Stromal cell of bone marrow (primary cell): ENCODE results near the gene ADAMTS17.

ENCODE experiments used
- DNase-seq: peaks from one replicate; pipeline ENCODE4 v3.0.0-alpha.2; 2012; ENCODE audit warnings: low read depth

ADAMTS17 gene

DNA sequence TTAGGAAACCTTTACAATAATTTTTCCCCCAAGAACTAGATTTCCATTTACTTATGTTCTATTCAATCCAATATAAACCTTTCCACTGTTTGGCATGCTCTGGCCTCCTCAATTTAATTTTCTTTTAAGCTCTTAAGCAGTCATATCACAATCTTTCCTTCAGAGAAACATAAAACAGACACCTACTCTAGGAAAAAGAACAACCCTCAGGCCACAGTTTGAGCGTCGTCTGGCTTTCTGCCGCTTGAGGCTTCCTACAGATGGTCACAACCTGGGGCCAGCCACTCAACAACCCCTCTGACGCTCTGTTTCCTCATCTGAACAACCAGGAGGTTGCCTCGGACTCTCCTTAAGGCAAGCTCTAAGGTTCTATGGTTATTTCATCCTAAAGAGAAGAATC, 143.3 kb downstream of the ADAMTS17 start:
- no peak for DNase-seq

DNA sequence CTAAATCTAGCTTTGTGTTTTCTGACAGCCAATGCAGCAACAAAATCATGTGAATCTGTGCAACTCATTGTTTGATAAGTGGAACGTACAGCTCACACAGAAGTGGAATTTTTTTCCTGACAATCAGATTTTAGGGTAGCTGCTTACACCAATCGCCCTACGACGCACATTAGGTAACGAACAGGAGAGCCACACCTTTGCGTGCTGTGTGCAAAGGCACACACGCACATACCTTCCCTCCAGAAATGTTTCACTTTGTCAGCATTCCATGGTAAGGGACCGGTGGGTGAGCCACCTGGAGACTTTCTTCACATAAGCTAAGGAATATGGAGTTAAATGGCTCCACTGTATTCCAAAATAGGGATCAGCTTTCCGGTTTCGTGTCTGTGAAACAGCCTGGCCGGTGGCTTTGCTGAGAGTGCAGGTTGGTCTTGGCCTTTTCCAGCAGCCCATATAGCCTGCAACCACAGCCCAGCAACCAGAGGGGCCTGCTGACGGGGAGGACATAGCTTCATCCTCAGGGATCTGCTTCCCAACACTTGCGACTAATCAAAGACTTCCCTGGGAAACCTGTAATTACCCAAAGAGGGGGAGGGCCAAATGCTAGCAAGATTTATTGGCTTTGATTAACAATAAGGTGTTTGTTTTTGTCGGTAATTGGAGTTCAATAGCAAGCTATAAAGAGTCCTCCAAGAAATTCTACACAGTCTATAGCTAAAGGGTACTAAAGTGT, 145.3 kb downstream of the ADAMTS17 start:
- DNase-seq, result no peak

DNA sequence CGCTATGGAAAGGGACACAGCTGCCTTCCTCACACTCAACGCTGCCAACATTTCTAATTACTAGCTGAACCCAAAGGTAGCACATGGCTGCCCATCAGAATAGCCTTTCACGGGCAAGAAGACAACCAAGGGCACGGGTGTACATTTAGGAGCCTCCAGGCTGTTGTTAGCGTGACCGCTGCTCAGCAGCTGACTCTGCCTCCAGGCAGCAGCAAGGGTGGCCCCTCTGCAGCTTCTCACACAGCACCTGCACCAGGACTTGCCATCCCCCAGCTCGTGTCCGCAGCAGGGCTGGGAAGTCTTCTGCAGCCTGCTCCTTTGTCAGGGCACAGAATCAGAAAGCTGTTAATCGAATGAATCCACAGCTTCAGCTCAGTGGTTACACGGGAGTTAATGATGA, 146.8 kb downstream of the ADAMTS17 start:
- no peak for DNase-seq

DNA sequence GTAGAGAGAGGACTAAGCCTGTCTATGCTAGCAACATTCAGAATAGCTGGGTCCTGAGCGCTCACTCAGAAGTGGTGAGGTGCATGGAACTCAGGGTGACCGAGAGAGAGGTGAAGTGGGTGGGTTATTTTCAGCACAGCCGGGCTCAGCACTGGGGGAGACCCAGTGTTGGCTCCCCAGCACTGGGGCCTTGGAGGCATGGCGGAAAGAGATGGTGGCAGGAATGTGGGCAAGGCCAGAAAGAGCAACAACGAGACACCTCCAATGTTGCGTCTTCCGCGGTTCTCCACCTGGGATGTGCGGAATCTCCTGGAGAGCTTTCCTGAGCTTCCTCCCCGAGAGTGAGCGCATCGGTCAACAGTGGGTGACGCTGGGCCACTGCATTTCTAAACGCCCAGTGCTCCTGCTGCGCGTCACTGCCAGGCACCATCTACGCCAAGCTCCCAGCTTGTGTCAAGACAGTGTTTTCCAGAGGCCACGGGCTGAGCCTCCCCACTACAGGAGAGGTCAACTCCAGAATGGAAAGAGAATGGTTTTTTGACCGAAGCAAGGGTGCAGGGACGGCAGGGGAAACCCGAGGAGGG, 148.4 kb downstream of the ADAMTS17 start:
- DNase-seq, result no peak

DNA sequence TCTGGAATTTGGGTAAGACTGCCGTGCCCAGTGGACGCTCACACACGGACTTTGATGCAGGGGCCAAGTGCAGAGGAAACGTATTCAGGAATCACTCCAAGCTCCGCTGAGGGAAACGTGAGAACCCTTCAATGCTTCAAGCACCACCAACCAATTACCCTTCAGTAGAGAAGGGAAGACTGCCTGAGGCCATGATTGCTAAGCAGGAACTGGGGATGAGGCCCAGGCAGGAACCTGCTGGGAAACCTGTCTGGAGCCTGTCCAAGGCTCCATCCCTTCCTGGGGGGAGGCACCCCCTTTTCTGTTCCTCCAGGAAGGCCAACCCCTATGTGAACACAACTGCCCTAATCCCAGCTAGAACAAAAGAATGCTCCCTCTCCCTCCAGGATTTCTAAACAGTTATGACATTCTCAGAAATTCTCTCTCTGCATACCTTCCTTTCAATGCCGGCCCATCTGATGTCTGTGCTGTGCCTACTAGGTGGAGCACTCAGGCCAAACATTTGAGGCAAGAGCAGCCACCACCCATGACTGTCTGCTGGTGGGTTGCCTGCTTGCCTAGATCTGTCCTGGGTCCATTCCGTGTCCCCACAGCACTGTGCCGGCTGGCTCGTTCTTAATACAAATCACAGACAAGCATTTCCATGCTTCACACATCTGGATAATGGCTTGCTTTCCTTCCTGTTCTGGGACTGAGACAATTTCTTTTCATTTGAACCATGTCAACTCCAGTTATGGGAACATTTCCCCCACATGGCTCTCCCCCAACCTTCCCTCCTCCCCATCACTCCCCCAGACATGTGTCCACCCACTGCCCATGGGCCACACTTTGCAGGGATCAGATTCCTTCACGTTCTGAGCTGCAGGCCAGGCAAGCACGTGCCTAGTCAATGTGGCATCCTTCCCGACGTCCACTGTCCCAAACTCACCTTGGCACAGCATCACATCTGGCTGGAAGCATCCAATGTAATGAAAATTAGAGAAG, 149.4 kb downstream of the ADAMTS17 start:
- no peak for DNase-seq

DNA sequence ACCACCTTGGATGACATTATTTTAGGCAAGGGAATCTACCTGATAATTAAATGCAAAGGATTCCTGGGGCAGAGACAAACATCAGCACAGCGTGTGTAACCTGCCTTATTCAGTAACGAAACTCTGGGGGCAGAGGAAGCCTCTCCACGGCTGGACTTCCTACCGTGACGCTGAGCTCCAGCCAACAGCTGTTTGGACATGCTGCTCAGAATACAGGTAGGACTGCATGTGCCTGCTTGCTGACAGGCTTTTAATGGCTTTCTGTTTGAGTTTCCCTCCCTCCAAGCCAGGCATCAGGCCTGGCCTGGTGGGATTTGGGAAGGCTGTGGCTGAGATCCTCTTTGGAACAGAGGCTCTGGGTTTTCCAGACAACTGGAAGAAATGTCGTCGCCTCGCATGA, 150.6 kb downstream of the ADAMTS17 start:
- DNase-seq, result no peak

DNA sequence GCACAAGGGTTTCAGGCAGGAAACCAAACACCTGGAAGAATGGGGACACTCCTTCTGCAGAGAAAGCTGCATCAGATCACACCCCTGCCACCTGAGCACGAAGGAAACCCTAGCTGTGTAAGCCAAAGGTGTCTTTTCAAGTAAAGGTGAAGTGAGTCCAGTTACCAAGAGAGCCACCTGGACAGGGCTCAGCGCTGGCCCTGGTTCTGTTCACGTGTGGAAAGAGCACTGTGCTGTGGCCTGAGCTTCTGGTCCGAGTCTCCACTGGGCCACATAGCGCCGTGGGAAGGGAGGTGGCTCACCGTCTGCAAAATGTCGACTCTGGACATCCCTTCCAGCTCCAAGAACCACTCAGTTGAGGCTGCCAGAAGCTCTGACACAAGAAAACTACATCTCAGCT, 151.1 kb downstream of the ADAMTS17 start:
- no peak for DNase-seq

DNA sequence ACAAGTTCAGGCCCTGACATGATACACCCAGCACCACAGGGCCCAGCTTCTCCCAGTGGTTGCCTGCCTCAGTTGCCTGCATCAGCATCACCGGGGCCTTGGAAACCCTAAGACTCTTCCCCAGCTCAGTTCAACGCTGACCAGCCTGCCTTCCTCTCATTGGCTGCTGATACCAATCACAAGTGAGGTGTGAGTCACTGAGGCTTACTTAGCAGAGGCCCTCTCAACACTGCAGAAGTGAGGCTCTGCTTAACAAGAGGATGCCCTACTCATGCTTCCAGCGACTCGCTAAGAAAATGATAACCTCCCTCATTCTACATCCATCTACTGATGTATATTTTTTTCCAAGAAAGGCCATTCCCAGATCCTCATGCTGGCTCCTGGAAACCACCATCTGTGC, 151.9 kb downstream of the ADAMTS17 start:
- no peak for DNase-seq

DNA sequence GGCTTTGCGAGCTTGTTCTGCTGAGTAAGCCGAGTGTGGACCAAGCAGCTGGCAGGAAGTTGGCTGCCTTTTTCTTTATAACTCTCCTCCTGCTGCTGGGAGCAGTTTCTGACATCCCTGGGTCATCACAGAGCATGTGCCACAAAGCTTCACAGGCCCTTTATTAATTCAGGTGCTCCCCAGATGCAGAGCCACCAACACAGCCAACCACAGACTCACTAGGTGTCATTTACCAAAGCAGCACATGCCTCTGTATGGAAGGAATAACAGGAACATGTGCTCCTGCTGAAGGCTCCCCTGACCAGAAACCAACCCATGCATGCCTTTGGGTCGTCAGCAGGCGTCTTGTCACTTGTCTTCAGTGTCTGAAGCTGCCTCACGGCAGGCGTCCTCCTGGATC, 152.5 kb downstream of the ADAMTS17 start:
- no peak for DNase-seq

DNA sequence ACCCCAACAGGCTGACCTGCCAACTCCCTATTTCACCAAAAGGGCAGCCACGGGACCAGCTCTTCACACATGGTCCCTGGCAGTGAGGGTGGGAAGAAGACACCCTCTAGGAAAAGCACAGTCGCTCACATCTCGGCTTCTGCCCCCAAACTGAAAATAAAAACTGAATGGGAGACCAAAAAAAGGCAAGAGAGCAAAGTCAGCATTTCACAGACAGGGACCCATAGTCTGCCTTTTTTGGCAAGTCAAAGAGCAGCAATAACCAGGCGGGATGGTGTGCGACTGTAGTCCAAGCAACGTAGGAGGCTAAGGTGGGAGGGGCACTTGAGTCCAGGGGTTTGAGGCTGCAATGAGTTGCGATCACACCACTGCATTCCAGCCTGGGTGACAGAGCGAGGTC, 154.1 kb downstream of the ADAMTS17 start:
- DNase-seq, result no peak

DNA sequence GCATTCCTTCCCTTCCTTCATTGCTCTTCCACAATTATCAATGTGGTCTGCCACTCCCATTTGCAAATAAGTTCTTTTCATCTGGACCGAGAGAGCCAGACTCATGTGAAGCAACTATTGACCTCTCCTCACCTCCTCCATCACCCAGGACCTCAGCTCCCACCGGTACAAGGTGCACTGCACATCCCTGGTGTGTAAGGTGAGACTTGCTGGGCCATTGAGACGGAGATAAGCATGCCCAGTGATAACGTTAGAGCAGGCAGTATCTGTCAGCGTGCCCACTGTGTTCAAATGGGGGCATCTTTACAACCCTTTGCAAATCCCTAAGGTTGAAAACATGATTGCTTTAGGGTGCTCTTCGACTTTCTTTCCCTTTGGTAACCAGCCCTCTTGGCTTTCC, 154.8 kb downstream of the ADAMTS17 start:
- no peak for DNase-seq

DNA sequence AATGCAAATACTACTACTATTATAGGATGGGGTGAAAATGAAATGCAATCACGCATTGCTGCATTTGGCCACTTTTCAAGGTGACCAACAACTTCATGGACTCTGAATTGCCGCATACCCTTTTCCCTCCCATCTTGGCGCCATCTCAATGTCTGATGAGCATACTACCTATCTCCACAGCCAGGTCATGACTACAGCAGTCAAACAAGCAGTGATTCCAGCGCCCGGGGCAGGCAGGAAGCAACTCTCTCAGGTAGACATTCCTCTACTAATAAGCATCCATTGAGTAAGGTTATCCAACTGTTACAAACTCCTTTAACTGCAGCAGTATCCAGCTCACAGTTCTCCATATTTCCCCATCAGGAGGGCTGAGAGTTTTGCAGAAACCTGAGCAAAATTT, 155.4 kb downstream of the ADAMTS17 start:
- no peak for DNase-seq

DNA sequence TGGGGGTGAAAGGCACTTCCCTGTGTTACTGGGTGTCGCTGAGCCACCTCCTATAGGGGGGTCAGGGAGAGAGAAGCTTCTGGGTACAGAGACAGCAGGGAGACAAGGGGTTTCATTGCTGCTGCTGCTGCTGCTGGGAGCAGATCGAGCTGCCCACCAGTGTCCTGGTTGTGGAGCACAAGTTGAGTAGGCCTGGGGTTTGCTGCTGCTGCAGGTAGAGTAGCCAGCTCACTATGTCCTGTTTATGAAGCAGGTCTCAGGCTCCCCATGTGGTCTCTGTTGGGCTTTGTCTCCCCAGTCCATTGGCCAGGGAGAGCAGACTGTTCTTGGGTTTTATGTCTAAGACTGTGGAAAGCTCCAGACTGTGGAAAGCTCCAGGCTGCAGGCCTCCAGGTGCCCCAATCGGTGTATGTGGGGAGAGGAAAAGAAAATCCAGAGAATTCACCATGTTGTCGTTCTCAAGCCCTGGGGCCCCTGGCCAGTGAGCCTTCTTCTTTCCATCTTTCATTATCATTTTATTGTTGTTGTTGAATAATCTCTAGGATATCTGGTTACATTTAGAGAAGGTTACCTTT, 157.8 kb downstream of the ADAMTS17 start:
- no peak for DNase-seq

DNA sequence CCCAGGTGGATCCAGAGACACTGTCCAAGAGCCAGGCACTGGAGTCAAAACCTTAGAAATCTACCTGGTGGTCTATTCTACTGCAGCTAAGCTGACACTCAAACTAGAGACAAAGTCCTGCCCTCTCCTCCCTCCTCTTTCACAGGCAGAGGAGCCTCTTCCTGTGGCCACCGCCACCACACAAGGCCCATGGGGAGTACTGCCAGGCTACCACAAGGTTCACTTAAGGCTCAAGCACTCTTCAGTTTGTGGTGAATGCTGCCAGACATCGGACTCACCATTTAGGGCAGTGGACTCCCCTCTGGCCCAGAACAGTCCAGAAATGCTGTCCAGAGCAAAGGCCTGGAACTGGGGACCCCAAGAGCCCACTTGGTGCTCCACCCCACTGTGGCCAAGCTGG, 160.9 kb downstream of the ADAMTS17 start:
- no peak for DNase-seq

DNA sequence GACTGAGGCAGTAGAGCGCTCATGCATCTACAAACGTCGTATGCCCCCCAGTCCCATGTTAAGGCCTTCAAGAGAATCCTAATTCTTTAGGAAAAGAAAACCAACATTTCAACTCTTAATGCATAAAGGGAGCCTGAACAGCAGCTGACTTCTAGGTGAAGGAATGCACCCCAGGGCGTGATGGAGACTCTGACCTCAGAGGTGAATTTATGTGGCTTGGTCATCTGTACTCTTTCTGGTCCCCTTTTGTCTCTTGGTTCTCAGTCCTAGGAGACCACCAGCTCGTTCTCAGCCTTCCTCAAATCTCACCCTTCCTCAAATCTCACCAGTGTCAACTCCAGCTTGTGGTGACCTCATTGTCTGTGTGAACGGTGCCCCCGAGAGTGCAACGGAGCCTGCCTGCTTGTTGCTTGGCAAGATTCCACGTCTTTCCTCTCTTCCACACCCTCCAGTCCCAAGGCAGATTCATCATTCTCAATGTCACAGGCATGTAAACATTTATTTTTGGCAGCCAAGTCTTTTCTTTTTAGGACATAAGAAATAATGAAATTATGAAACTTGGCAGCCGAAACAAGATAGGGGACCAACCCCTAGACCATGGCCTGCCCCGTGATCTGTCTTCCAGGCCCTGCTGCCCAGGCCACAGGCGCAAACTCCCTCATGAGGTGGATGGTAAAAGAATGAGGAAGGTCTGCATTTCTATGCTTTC, 166.2 kb downstream of the ADAMTS17 start:
- no peak for DNase-seq

DNA sequence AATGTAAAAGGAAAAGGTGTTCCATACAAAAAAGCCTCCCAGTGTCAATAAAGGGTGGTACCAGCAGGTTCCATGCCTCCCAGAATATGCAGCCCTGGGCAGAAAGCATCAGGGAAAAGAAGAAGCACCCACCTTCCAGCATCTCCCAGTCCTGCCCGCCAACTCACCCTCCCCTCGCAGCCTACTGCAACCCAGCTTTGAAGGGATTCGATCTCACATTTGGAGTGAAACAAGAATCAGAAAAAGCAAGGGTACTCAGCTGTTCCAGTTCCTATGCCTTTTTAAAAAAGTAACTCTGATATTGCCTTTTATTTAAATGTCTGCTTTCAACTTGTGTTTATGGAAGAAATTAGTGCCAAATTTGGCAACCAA, 166.9 kb downstream of the ADAMTS17 start:
- DNase-seq, result no peak

DNA sequence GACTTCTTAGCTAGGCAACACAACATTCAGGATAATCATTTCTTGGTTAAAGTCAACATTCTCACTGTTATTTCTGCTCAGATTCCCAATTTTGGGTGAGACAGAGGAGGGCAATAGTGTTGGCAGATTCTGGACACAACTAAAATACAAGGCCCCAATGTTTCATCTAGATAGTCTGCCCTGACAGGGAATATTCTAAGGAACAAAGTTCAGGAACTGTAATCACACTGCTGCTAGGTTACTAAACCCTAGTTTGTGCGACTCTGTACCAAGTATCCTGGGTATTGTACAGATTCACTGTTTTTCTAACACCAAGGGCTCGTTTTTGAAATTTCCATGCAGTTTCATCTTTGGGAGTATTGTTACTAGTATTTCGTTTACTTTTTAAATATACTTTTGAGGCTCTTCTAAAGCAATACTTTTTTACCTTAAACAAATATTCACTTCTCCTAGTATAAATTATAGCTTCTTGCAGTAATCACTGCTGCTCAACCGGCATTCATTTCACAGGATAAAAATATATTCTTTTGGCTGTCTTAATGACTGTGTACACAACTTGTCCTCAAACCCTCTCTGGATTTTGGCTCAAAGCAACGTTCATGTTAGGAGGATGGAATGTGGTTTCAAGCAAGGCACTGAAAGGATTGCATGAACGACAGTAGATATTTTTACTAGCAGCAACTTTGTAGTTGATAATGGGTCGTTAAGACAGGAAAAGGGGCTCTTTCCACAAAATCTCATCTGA, 167.4 kb downstream of the ADAMTS17 start:
- DNase-seq, result no peak

DNA sequence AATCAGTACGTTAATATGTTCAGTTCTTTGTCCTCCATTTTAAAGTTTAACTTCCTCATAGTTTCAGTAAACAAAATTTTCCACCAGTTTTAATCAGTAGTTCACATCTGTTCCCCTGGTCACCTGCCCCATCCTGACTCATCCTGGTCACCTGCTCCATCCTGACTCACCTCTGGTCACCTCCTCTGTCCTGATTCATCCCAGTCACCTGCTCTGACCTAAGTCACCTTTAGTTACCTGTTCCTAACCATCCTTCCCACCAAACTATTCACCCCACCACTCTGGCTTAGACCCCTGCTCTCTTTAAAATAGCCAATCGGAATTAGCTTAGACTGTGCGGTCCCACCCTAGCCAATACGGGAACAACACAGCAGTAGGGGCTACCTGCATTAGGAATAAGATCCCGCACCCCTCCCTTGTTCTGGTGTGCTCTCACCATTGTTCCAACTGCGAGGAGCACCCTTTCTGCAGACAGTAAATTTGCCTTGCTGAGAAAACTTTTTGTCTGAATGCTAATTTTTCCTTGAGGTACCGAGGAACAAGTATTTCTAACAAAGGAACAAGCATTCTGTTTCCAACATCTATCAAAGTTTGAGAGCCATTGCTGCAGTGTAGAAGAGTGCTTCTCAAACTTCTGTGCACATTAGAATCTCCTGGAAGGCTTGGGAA, 169.3 kb downstream of the ADAMTS17 start:
- DNase-seq, result no peak

DNA sequence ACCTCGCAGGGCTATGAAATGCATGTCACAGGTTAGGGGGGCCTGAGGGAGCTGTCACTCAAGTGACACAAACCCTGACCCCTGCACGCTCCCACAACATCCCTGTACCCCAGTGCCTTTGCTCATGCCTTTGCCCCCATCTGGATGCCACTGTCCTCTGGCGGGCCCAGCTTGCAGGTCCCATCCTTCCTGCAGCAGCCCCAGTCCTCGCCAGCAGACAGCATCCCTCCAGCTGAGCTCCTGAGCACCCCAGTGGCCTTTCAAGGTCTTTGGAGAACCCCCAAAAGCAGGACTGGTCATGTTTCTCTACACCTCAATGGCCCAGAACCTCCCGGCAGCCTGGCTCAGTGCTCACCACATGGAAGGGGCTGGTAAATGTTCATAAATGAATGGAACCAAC, 170.4 kb downstream of the ADAMTS17 start:
- DNase-seq, result no peak

DNA sequence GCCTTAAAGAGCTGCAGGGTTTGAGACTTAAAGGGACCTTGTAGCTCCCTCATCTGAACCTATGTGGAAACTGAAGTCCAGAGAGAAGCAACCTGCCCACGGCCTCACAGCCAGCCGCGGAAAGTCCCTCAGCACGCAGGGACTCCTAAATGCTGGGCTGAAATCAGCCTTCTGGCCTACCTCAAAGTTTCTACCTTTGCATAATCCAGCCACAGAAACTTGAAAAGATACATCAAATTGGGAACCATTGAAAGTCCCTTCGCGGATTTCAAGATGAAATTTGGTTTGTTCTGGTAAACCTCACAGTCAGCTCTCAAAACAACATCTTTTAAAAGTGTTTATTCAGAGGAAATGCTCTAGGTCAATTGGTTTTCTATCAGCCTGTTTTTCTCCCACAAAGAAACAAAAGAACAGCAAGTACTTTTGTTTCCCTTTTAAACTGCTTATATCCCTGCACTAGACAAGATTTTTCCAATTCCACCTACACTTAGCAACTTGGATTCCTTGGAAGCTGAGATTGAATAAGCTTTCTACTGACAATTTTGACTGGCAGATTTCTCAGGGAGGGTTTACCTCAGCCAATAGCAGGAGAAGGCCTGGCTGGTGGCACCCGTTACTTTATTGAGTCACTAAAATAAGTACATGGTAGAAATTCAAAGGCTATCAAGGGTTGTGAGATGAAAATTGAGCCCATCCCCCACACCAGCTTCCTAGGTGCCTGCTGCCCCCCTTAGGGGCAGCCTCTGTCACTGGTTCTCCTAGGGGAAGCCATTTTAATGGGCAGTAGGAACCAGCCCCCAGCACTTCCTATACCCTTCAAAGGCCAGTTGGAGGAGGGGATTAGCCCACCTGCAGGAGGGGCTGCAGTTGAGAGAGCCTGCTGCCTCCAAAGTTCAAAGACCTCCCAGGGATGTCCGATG, 171.2 kb downstream of the ADAMTS17 start:
- no peak for DNase-seq
